GM18870 (cell line): ENCODE results near the gene PPP3R2.

Experiments used
- ATAC-seq: cut with Tn5 transposase; IDR thresholded peaks from one replicate; pipeline ENCODE4 v1.9.1; 2021; ENCODE audit warnings: moderate library complexity; ENCODE audit not compliant: unreplicated experiment

PPP3R2 gene, protein sequence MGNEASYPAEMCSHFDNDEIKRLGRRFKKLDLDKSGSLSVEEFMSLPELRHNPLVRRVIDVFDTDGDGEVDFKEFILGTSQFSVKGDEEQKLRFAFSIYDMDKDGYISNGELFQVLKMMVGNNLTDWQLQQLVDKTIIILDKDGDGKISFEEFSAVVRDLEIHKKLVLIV

GRCh38 chr9:101594796-101595195, at the start of gene PPP3R2:
Gene PPP3R2 (minus strand): TSS chr9:101594969. CDS start chr9:101594921, 48 bp downstream.
- ATAC-seq = no peak

DNA sequence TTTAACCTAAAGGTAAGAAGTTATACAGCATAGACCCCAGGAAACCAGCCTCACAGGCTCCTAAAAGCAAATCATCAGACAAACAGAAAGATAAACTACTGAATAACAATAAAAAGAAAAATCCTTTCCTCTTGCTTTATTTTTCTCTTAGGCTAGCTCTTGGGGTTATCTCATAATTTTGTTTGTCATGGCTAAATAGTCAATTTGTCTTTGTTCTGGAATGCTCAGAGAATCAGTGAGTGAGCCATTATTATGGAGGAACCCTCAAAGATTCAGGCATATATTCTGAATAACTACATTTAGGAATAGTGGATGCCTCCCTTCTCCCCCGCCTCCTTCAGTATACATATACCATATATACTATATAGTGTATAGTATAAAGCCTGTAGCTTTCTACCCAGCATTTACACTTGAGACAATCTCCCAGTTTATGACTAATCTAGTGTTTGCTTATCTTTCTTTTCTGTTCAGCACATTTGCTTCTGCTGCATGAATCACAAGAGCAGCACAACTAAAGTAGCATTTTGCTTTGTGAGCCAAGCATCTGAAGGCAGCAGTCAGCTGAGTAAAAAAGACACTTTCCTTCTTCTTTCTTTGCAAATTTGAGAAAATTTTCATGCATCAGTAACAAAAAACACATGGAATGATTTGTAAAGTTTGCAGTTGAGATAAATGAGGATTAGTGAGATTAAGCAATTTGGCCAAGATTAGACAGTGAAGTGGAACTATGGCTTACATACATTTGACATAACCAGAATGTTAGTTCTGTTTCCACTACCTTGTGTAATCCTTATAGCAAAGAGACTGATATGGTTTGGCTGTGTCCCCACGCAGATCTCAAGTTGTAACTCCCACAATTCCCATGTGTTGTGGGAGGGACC, 45.3 kb upstream of the PPP3R2 start:
- ATAC-seq = no peak

- ATAC-seq = no peak
Measured at GRCh38 chr9:101639311-101639710, 44.5 kb upstream of the PPP3R2 start.

DNA sequence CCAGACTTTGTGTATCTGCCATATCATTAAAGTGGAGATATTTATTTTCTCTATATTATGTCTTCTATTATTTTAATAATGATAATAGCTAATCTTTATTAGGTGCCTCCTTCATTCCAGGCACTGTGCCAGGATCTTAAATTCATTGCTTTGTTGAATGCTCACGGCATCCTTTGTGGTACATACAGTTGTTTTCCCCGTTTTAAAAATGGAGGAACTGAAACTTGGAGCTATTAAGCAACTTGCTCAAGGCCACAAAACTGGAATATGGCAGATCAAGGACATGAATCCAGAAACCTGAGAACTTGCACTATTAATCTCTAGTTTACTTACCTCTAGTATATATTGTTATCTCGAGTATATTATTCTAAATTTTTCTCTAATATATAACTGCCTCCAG, 41.5 kb upstream of the PPP3R2 start:
- no peak for ATAC-seq

- no peak for ATAC-seq
Measured at GRCh38 chr9:101635473-101635872, 40.7 kb upstream of the PPP3R2 start.

- ATAC-seq = no peak
Measured at GRCh38 chr9:101634741-101635409, 40.1 kb upstream of the PPP3R2 start.

DNA sequence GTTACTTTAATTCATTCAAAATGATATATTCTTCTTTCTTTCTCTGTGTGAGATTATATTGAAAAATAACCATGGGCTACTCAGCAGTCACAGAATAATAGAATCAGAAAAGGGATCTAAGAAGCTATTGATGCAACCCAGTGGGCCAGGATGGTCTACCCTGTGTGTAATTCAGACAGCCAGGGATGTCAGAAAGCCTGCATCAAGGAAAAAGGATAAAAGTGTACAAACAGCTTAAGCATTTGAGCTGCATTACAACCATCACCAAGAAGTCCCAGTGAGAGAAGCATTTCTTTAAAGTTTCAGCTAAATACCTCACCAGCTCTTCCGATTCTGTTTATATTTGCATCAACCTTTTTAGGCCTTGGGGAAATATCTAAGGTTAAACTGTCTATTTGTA, 37.8 kb upstream of the PPP3R2 start:
- ATAC-seq = no peak

DNA sequence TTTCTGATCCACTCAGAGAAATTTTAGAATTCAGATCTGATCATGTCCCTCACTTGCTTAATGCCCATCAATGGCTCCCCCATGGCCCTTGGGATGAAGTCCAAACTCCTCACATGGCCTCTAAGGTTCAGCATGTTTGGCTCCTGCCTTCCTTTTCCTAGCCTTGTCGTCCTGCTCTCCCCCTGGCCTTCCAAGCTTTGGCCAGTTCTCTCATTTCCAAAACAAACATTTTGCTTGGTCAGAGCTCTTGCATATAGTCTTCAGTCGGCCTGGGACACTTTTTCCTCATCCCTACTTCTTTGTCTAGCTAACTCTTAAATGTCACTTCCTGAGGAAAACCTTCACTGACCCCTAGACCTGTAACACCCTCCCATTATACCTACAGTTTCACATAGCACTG, 37.1 kb upstream of the PPP3R2 start:
- ATAC-seq = no peak

DNA sequence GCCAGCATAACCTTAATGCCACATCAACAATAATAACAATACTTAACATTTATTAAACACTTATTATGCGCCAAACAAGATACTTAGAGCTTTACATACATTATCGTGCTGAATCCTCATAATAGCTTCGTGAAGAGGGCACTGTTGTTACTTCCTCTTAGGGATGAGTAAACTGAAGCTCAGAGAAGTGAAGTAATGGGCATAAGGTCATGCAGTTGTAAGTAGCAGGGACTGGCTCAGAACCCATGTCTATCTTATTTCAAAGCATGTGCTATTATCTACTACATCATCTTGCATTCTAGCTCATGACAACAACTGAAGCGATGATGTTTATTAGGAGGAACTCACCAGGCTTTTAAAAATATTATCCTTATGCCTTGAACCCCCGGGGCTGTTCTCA, 34.9 kb upstream of the PPP3R2 start:
- ATAC-seq = no peak

- no peak for ATAC-seq
Measured at GRCh38 chr9:101628173-101628572, 33.4 kb upstream of the PPP3R2 start.

DNA sequence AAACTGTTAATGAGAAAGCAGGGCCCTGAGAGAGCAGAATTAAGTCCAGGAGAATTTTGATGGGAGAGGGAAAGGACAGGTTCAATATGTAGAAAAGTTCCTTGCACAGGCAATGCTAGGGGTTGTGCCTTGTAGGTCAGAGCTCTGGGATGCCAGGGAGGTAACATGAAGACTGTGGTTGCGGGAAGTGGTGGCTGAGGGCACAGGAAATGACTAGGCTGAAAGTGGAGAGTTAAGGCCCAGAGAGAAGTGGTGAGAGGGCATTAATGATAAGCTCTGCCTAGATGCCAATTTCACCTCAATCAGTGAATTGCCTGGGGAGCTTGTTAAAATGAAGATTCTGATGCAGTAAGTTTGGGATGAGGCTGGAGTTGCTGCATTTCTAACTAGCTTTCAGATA, 31.5 kb upstream of the PPP3R2 start:
- peak; percentile 58 for ATAC-seq

- ATAC-seq = no peak
Measured at GRCh38 chr9:101625876-101626275, 31.1 kb upstream of the PPP3R2 start.

DNA sequence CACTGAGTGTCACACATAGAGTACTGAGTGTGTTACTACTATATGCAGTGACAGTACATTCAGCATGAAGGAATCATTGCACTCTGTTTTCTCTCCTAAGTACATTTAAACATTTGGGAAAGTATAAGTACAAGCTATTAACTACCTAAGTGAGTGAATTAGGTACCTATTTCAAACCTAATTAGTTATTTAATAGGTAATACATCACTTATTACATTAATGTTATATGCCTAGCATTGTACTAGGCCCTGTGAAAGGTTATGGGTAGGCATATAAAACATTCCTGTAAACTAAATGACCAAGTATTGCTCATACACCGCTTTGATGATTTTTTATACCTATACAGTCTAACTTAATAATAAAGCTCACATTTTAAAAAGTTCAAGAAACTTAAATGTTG, 25.7 kb upstream of the PPP3R2 start:
- peak; percentile 54 for ATAC-seq

DNA sequence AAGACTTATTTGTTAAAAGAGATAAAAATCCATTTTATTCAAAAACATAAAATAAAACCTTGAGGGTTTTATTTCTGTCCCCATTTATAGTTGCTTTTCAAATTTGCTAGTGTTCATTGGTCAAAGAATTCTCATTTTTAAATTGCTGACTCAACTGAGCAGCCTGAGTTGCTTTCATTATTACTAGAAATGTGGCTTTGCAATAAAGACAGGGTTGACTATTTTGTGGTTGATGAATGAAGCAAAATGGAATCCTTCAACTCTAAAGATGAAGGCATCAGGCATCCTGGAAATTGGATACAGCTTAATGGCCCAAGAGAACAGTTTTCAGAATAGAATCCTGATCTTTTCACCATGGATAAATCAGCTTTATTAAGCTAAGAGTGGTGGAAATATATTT, 23.9 kb upstream of the PPP3R2 start:
- ATAC-seq = peak; percentile 72

GRCh38 chr9:101605547-101605946, 10.8 kb upstream of the PPP3R2 start:
- ATAC-seq = no peak

DNA sequence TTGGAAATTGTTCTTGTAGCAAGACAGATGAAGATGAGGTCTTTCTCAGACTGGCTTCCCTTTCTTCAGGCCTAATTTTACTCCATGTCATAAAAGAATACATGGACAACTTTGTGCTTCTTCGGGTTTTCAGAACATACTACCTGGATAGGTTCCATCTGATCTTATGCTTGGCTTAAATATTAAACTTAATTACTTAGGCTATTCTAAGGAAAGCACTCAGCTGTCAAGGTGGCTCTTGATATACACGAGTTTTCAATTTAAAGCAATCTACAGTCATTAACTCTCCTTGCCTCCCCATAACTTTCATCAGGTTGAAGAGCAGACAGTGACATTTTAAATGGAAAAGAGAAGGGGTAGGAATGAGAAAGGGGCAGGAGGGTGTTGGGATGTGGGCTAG, 9.5 kb upstream of the PPP3R2 start:
- ATAC-seq = no peak

DNA sequence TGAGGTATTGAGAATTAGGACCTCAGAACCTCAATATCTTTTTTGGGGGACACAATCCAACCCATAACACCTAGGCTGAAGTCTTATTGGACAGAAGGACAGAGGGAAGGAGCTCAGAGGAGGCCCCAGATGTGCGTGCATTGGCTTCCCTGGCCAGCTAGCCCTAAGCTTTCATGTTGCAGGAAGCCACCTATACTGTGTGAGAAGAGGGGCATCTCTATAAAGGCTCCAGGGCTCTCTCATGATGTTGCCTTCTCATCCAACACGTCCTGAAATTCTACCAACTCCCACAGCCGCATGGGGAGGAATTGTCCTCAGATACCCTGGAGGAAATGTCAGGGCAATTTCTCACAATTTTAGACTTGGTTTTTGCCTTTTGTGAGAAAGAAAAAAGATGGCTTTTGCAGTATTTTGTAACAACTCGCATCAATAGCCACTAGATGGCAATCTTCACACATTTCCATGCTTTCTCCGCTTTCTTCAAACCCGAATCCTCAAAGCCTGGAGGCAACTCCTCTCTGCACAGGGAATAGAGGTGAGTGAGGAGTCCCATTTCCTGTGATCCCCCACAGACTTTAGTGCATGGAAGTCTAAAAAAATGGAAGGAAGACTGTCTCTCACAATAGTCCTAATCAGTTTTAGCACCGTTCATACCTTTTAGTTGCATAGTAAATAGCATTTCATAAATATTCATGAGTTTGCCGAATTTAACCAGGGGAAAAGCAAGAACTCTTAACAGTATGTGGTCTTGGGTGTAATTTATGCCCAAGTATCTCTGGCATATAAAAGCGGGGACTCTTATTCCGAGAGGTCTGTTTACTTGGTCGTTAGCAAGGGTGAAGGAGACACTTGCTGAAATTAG, 7.4 kb upstream of the PPP3R2 start:
- ATAC-seq = peak; percentile 70

GRCh38 chr9:101593345-101593744, 1.4 kb downstream of the PPP3R2 start:
- ATAC-seq = no peak

- no peak for ATAC-seq
Measured at GRCh38 chr9:101592788-101593187, 2.0 kb downstream of the PPP3R2 start.

DNA sequence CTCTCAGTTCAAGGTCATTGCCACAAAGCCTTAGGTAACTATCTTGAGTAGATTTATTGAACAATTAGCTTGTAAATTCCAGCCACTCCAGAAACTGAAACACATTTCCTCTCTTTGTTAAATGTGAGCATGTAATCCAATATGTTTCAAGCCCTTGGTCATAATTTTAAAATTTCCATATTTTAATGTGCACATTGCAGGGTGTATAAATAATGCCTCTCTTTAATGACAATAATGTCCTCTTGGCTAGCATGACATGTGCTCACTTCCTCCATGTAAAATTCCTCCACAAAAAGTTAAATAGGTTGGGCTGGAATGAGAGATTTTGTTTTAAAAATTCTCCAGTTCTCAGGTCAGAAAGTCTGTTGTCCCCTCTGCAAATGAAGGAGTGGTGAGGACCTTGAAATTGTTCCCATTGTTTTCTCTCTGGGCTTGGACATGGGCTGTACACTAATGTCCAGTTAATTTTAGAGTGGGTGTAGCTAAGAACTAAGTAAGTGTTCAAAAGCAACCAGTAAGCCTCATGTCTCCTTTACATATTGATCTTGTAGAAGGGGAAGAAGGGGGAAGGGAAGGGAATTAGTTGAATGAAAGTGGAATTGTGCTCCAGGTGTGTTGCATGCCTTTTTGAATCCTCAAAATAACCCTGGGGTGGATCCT, 2.9 kb downstream of the PPP3R2 start:
- ATAC-seq = no peak

DNA sequence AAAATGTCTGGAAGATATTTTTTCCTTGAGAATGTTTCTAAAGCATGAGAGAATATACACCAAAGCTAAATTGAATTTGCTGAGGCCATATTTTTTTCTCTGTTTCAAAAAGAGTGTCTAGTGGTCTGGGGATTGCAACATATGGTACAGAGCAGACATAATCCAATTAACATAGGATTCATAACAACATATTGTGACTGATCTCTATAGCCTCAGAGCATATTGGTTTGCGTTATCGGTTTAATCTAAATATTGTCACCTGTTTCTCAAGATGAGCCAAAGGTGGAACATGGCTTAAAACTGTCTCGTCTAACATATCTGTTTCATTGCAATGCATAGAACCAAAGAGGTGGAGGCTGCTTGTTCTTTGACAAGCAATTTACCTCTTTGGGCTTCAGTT, 3.9 kb downstream of the PPP3R2 start:
- ATAC-seq = no peak
